ENCODE measurements around the gene APOC3.
A peak's percentile ranks its signal among the peaks of the same experiment; 100 is the strongest.

Gene APOC3

DNA sequence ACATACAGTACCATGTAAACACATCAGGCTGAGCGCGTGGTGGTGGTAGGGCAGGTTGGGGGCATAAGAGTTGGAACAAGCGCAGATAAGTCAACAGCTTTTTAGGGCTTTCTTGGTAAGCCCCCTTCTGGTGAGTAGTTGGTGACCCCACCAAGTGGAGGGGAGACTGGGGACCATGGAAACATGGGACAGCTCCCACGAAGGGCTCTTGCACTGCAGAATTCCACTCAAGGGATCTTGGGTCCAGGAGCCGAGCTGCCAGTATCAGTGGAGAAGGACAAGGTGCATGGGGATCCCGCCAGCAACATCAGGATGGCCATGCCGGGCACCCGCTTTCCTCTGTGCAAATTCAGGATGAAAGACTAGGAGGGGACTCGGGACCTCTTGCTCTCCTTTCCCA lies 14.0 kb downstream of the APOC3 start:
- H3K27ac ChIP-seq: no peak overlapping the region
- TF ChIP-seq ZFX (IDR thresholded peaks at IDR 0.05) (no peak), CTCF (conservative IDR thresholded peaks at IDR 0.05) (no peak)

GRCh38 chr11:116844722-116845121 lies 15.0 kb downstream of the APOC3 start:
- TF ChIP-seq CTCF (conservative IDR thresholded peaks at IDR 0.05) (no peak), ZFX (IDR thresholded peaks at IDR 0.05) (no peak)
- H3K27ac ChIP-seq: no peak overlapping the region

DNA sequence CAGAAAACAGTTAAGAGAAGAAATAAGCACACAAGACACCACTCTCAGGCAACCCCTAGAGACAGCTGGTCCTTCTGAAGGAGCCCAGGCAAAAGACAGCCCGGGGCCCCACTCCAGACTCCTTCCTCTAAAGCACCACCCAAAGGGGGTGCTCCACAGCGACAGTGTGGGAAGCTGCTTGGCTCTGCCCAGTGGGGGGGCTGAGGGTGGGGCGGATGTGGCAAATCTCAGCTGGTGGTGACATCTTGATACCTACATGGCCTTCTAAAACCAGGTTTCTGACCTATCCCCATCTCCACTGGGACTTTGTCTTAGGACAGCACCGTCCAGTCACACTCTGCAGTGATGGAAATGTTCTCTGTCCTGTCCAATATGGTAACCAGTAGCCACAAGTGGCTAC lies 17.9 kb downstream of the APOC3 start:
- no peak overlapping the region for H3K27ac ChIP-seq
- no peak for TF ChIP-seq CTCF (conservative IDR thresholded peaks at IDR 0.05)
- TF ChIP-seq ZFX (IDR thresholded peaks at IDR 0.05): no peak

- H3K27ac ChIP-seq: no peak overlapping the region
- TF ChIP-seq ZFX (IDR thresholded peaks at IDR 0.05) (no peak), CTCF (conservative IDR thresholded peaks at IDR 0.05) (no peak)
These were observed 19.4 kb downstream of the APOC3 start for GRCh38 chr11:116849060-116849459.

DNA sequence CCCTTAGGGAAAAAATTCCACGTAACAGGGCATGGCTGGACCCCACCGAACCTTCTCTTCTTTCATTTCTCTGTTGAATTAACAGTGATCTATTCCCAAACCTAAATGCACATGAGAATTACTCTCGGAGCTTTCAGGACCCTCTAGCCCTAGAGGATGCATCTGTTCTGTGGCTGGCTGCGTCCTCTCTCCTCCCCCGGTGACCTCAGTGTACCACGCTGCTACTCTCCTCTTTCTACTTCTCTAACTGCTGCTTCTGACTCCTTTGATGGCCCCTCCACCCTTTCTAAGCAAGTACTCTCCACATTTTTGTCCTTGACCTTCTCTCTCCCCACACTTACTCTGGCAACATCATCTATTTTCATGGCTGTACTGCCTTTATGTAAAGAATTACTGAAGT lies 19.8 kb downstream of the APOC3 start:
- TF ChIP-seq ZFX (IDR thresholded peaks at IDR 0.05) (no peak), CTCF (conservative IDR thresholded peaks at IDR 0.05) (no peak)
- H3K27ac ChIP-seq: no peak overlapping the region

DNA sequence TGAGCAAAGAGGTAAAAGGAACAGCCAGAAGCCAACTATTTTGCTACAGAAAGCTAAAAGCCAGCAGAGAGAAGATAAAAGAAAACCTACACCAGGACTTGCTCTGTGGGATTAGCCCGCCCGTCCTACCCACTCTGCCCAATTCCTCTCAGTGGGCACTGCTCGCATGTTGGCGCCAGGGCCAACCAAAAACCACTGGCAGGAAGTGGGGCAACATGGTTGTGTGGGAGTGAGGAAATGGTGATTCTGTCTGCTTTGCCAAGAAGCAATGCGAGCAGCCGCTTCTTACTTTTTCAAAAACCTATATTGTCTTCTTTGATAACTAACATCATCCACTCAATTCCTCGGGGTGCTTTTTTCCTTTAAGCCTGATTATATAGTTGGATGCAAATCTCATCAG lies 21.9 kb downstream of the APOC3 start:
- peak overlapping the region; percentile 93 for H3K27ac ChIP-seq
- TF ChIP-seq CTCF (conservative IDR thresholded peaks at IDR 0.05): no peak
- TF ChIP-seq ZFX (IDR thresholded peaks at IDR 0.05): no peak

- peak overlapping the region; percentile 93 for H3K27ac ChIP-seq
These were observed 22.7 kb downstream of the APOC3 start for GRCh38 chr11:116852261-116853031.

More at GRCh38 chr11:116852261-116853031, 22.7 kb downstream of the APOC3 start:
- TF ChIP-seq ZFX (IDR thresholded peaks at IDR 0.05) (no peak), CTCF (conservative IDR thresholded peaks at IDR 0.05) (no peak)

Data from C4-2B (cell line).